WTC11 (cell line): ENCODE data around the gene MRPS6.

ENCODE experiments used
- ATF1 ChIP-seq: sonication (generic); formaldehyde crosslinking; IDR thresholded peaks from 2 replicates; pipeline ENCODE4 v1.8.1; 2023; ENCODE audit warnings: mild to moderate bottlenecking, moderate library complexity, missing genetic modification reagents
- CTCF ChIP-seq: fragments of 200-600 bp; IDR thresholded peaks from 2 replicates; pipeline ENCODE4 v1.8.0; 2022; ENCODE audit warnings: antibody characterized with exemption
- E2F4 ChIP-seq: sonication (generic); formaldehyde crosslinking; IDR thresholded peaks from 2 replicates; pipeline ENCODE4 v1.8.1; 2022; ENCODE audit warnings: low read depth, mild to moderate bottlenecking, moderate library complexity, missing genetic modification reagents, borderline replicate concordance

GRCh38 chr21:34080710-34081109 lies 7.3 kb downstream of the MRPS6 start:
- no peak for TF ChIP-seq CTCF
- no peak for TF ChIP-seq E2F4 (CRISPR knock-in tag)
- TF ChIP-seq ATF1: no peak
